ENCODE results near the gene FUT1. TPM values are rescaled to one million over a fixed set of nuclear protein-coding genes. Genes with fewer than 3 reads are reported as not detected.
"Not testable (repeated sequence)": the region's sequence is repeated elsewhere in the genome, so short reads cannot be mapped to it uniquely, and the experiment has no call there.

Gene FUT1
- total and polyA plus RNA-seq, 7 experiments from 2014 or later: 0.17 TPM; not detected in 6

- Histone ChIP-seq H3K4me1 (ENCODE audit: control insufficient read depth in 2 of 2, insufficient read depth in 2 of 2, low read length in 2 of 2) (no peaks in the 10 kb centered on the region), H3K27ac (ENCODE audit: low read depth, low read length) (no peak overlapping the region), H3K9me3 (ENCODE audit: control insufficient read depth in 2 of 3, low read length in 3 of 3) (no peaks in the 10 kb centered on the region), H3K27me3 (ENCODE audit: control insufficient read depth in 2 of 2, insufficient read depth in 2 of 2, low read length in 2 of 2) (peaks cover 0 to 4% of the 10 kb centered on the region in 2 donors), H3K4me3 (ENCODE audit: low read length) (no peak overlapping the region), H3K36me3 (ENCODE audit: control insufficient read depth in 2 of 3, insufficient read depth in 3 of 3, low read length in 3 of 3) (no peaks in the 10 kb centered on the region)
- POLR2A ChIA-PET: no interaction called here
- intact Hi-C loops (cut with micrococcal nuclease): no loop called here
- peaks cover 0 to 17% (median 13%) of the 10 kb centered on the region in 5 donors for H3K27me3 Mint-ChIP-seq
- no peak overlapping the region for H3K27ac Mint-ChIP-seq
- ATAC-seq (no peak), DNase-seq (no peak)
- H3K4me3 Mint-ChIP-seq: no peak overlapping the region
- H3K36me3 Mint-ChIP-seq: no peaks in the 10 kb centered on the region
- CTCF ChIA-PET: no interaction called here
- no peaks in the 10 kb centered on the region for H3K9me3 Mint-ChIP-seq
- peaks cover 0 to 5% (median 0%) of the 10 kb centered on the region in 7 donors for H3K4me1 Mint-ChIP-seq
These were observed 18.5 kb upstream of the FUT1 start for GRCh38 chr19:48770734-48771472.

- no peak overlapping the region for H3K4me3 Mint-ChIP-seq
- Histone ChIP-seq H3K9me3 (ENCODE audit: control insufficient read depth in 2 of 3, low read length in 3 of 3) (no peaks in the 10 kb centered on the region), H3K4me1 (ENCODE audit: control insufficient read depth in 2 of 2, insufficient read depth in 2 of 2, low read length in 2 of 2) (no peaks in the 10 kb centered on the region), H3K27ac (ENCODE audit: low read depth, low read length) (no peak overlapping the region), H3K4me3 (ENCODE audit: low read length) (no peak overlapping the region), H3K36me3 (ENCODE audit: control insufficient read depth in 2 of 3, insufficient read depth in 3 of 3, low read length in 3 of 3) (no peaks in the 10 kb centered on the region), H3K27me3 (ENCODE audit: control insufficient read depth in 2 of 2, insufficient read depth in 2 of 2, low read length in 2 of 2) (peaks cover 0 to 4% of the 10 kb centered on the region in 2 donors)
- H3K36me3 Mint-ChIP-seq: no peaks in the 10 kb centered on the region
- peaks cover 0 to 19% (median 13%) of the 10 kb centered on the region in 5 donors for H3K27me3 Mint-ChIP-seq
- ChIA-PET POLR2A (interaction anchor here (0.6 kb wide), 2 partner anchors 183 to 523 kb away, joined by 3 to 4 read pairs; no protein-coding TSS in a partner anchor), CTCF (interaction anchor here (0.7 kb wide), 1 partner anchor 124 kb away, joined by 4 read pairs; no protein-coding TSS in a partner anchor)
- no peak overlapping the region for H3K27ac Mint-ChIP-seq
- no peaks in the 10 kb centered on the region for H3K9me3 Mint-ChIP-seq
- intact Hi-C loops (cut with micrococcal nuclease): no loop called here
- H3K4me1 Mint-ChIP-seq: peaks cover 0 to 5% (median 0%) of the 10 kb centered on the region in 7 donors
- DNase-seq: no peak
- ATAC-seq: no peak
These were observed 17.8 kb upstream of the FUT1 start for GRCh38 chr19:48770266-48770665.

GRCh38 chr19:48768994-48769713, 16.7 kb upstream of the FUT1 start:
- Histone ChIP-seq H3K4me3 (ENCODE audit: low read length) (no peak overlapping the region), H3K4me1 (ENCODE audit: control insufficient read depth in 2 of 2, insufficient read depth in 2 of 2, low read length in 2 of 2) (no peaks in the 10 kb centered on the region), H3K27ac (ENCODE audit: low read depth, low read length) (no peak overlapping the region), H3K36me3 (ENCODE audit: control insufficient read depth in 2 of 3, insufficient read depth in 3 of 3, low read length in 3 of 3) (no peaks in the 10 kb centered on the region), H3K27me3 (ENCODE audit: control insufficient read depth in 2 of 2, insufficient read depth in 2 of 2, low read length in 2 of 2) (peaks cover 0 to 4% of the 10 kb centered on the region in 2 donors), H3K9me3 (ENCODE audit: control insufficient read depth in 2 of 3, low read length in 3 of 3) (no peaks in the 10 kb centered on the region)
- intact Hi-C loops (cut with micrococcal nuclease): no loop called here
- H3K4me3 Mint-ChIP-seq: no peak overlapping the region
- no peak for ATAC-seq
- no peaks in the 10 kb centered on the region for H3K36me3 Mint-ChIP-seq
- H3K4me1 Mint-ChIP-seq: peaks cover 0 to 5% (median 0%) of the 10 kb centered on the region in 7 donors
- peaks cover 0 to 23% (median 13%) of the 10 kb centered on the region in 5 donors for H3K27me3 Mint-ChIP-seq
- CTCF ChIA-PET: no interaction called here
- DNase-seq: no peak
- H3K27ac Mint-ChIP-seq: no peak overlapping the region
- POLR2A ChIA-PET: interaction anchor here (1.0 kb wide), 1 partner anchor 13 kb away, joined by 4 read pairs; the partner anchor contains the start of gene FGF21
- no peaks in the 10 kb centered on the region for H3K9me3 Mint-ChIP-seq

- ATAC-seq; POLR2A ChIA-PET; H3K36me3 Mint-ChIP-seq; H3K36me3 ChIP-seq (ENCODE audit: control insufficient read depth in 2 of 3, insufficient read depth in 3 of 3, low read length in 3 of 3); H3K27ac ChIP-seq (ENCODE audit: low read depth, low read length); H3K27me3 ChIP-seq (ENCODE audit: control insufficient read depth in 2 of 2, insufficient read depth in 2 of 2, low read length in 2 of 2); H3K9me3 ChIP-seq (ENCODE audit: control insufficient read depth in 2 of 3, low read length in 3 of 3); H3K4me3 ChIP-seq (ENCODE audit: low read length); DNase-seq; H3K4me1 ChIP-seq (ENCODE audit: control insufficient read depth in 2 of 2, insufficient read depth in 2 of 2, low read length in 2 of 2); intact Hi-C loops (cut with micrococcal nuclease); H3K9me3 Mint-ChIP-seq; H3K4me1 Mint-ChIP-seq; H3K4me3 Mint-ChIP-seq: not testable (repeated sequence)
- Mint-ChIP-seq H3K27me3 (peaks cover 0 to 23% (median 13%) of the 10 kb centered on the region in 5 donors), H3K27ac (peak overlapping the region in 1 of 9 donors; percentile 38)
- CTCF ChIA-PET: interaction anchor here (0.7 kb wide), 1 partner anchor 69 kb away, joined by 3 read pairs; no protein-coding TSS in a partner anchor
These were observed 15.8 kb upstream of the FUT1 start for GRCh38 chr19:48768171-48768753.

- H3K9me3 ChIP-seq (ENCODE audit: control insufficient read depth in 2 of 3, low read length in 3 of 3); H3K4me1 Mint-ChIP-seq; H3K4me3 ChIP-seq (ENCODE audit: low read length); ATAC-seq; H3K27ac ChIP-seq (ENCODE audit: low read depth, low read length); POLR2A ChIA-PET; H3K27me3 ChIP-seq (ENCODE audit: control insufficient read depth in 2 of 2, insufficient read depth in 2 of 2, low read length in 2 of 2); H3K36me3 ChIP-seq (ENCODE audit: control insufficient read depth in 2 of 3, insufficient read depth in 3 of 3, low read length in 3 of 3); H3K4me3 Mint-ChIP-seq; CTCF ChIA-PET; H3K36me3 Mint-ChIP-seq; intact Hi-C loops (cut with micrococcal nuclease); H3K27ac Mint-ChIP-seq; DNase-seq; H3K4me1 ChIP-seq (ENCODE audit: control insufficient read depth in 2 of 2, insufficient read depth in 2 of 2, low read length in 2 of 2); H3K9me3 Mint-ChIP-seq: not testable (repeated sequence)
- H3K27me3 Mint-ChIP-seq: peaks cover 1 to 37% (median 13%) of the 10 kb centered on the region in 5 donors
These were observed 13.4 kb upstream of the FUT1 start for GRCh38 chr19:48765816-48766215.

- ATAC-seq: no peak
- H3K27me3 Mint-ChIP-seq: peaks cover 0 to 25% (median 7%) of the 10 kb centered on the region in 5 donors
- CTCF ChIA-PET: interaction anchor here (0.7 kb wide), 1 partner anchor 27 kb away, joined by 3 read pairs; no protein-coding TSS in a partner anchor
- no peaks in the 10 kb centered on the region for H3K36me3 Mint-ChIP-seq
- intact Hi-C loops (cut with micrococcal nuclease): no loop called here
- DNase-seq: no peak
- peak overlapping the region in 2 of 9 donors; percentile 13 to 76 for H3K27ac Mint-ChIP-seq
- no peaks in the 10 kb centered on the region for H3K9me3 ChIP-seq (ENCODE audit: control insufficient read depth in 2 of 3, low read length in 3 of 3)
- POLR2A ChIA-PET: interaction anchor here (0.6 kb wide), 1 partner anchor 169 kb away, joined by 3 read pairs; no protein-coding TSS in a partner anchor
- H3K4me3 ChIP-seq (ENCODE audit: low read length): no peak overlapping the region
- no peaks in the 10 kb centered on the region for H3K9me3 Mint-ChIP-seq
- H3K27ac ChIP-seq (ENCODE audit: low read depth, low read length): no peak overlapping the region
- H3K27me3 ChIP-seq (ENCODE audit: control insufficient read depth in 2 of 2, insufficient read depth in 2 of 2, low read length in 2 of 2): no peaks in the 10 kb centered on the region
- H3K4me3 Mint-ChIP-seq: peak overlapping the region in 1 of 10 donors; percentile 30
- H3K4me1 Mint-ChIP-seq: peaks cover 0 to 8% (median 4%) of the 10 kb centered on the region in 7 donors
- no peaks in the 10 kb centered on the region for H3K36me3 ChIP-seq (ENCODE audit: control insufficient read depth in 2 of 3, insufficient read depth in 3 of 3, low read length in 3 of 3)
- H3K4me1 ChIP-seq (ENCODE audit: control insufficient read depth in 2 of 2, insufficient read depth in 2 of 2, low read length in 2 of 2): no peaks in the 10 kb centered on the region
These were observed 8.2 kb upstream of the FUT1 start for GRCh38 chr19:48760504-48761205.

Measured in naive thymus-derived CD4-positive, alpha-beta T cell (primary cell).